Thoracic aorta (tissue), 2 donors: ENCODE results near the gene ZNF157. TPM values are rescaled to one million over a fixed set of nuclear protein-coding genes. Genes with fewer than 3 reads are reported as not detected.
"Not testable (repeated sequence)": the region's sequence is repeated elsewhere in the genome, so short reads cannot be mapped to it uniquely, and the experiment has no call there.

ENCODE experiments used
- ATAC-seq: fragments of 150-250 bp; one replicate; pipeline ENCODE4 v1.8.0; 2017; ENCODE audit warnings: low read depth; ENCODE audit not compliant: insufficient number of reproducible peaks, low FRiP score
- DNase-seq: peaks from one replicate; pipeline ENCODE4 v3.0.0-alpha.2; 2020; ENCODE audit warnings: low spot score
- H3K27ac ChIP-seq, 2 donors: fragments of 200-600 bp; sonication (generic); 1 replicate in 1 of 2; 2 replicates in 1 of 2; pipeline ENCODE4 v1.5.1; 2016; ENCODE audit warnings: mild to moderate bottlenecking in 2 of 2, moderate library complexity in 2 of 2
- H3K27me3 ChIP-seq: fragments of 200-600 bp; sonication (generic); replicated peaks from 2 replicates; pipeline ENCODE4 v1.6.0; 2016; ENCODE audit warnings: mild to moderate bottlenecking; ENCODE audit not compliant: insufficient read depth
- H3K36me3 ChIP-seq: fragments of 200-600 bp; sonication (generic); one replicate; pipeline ENCODE4 v1.5.1; 2016
- H3K4me1 ChIP-seq, 2 donors: fragments of 200-600 bp; sonication (generic); 1 replicate in 1 of 2; 2 replicates in 1 of 2; pipeline versions ENCODE4 v1.5.1 to v1.6.0; 2016; ENCODE audit warnings: low read depth in 2 of 2, mild to moderate bottlenecking in 1 of 2; ENCODE audit not compliant: control insufficient read depth in 1 of 2
- H3K4me3 ChIP-seq: fragments of 200-600 bp; sonication (generic); 2 replicates; pipeline ENCODE4 v1.5.1; 2016; ENCODE audit warnings: mild to moderate bottlenecking
- H3K9me3 ChIP-seq: fragments of 200-600 bp; sonication (generic); 2 replicates; pipeline ENCODE4 v1.5.1; 2016
- CTCF ChIP-seq: fragments of 200-600 bp; sonication (generic); IDR thresholded peaks from one replicate; pipeline ENCODE4 v1.5.1; 2019; ENCODE audit warnings: antibody characterized with exemption
- total RNA-seq, 2 donors: library from RNA; depleted of rRNA; stranded (reverse); fragments of >200 nt; gene quantifications; one replicate each; pipeline versions ENCODE4 v1.1.0 to v1.2.3, GENCODE V29; 2016

ZNF157 gene
- total RNA-seq, 2 donors from 2014 or later = not detected

DNA sequence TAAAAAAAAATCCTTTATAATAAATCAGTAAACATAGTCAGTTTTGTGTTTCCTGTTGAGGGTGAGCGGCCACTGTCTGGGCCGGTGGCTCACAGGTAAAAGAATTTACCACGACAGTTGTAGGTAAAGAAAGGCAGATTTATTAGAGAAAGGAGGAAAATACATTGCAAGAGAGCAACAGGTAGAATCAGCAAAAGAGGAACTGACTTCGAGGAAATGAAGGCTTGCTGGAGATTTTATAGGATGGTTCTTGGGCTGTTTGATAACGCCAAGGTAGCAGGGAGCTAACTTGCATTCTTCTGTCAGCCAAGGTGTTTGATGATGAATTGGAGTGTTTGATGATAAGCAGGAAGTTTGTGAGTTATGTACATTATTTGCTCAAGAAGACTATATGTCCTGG, 2.8 kb downstream of the ZNF157 start:
- H3K4me3 ChIP-seq = no peak overlapping the region
- H3K9me3 ChIP-seq = no peaks in the 10 kb centered on the region
- TF ChIP-seq CTCF = no peak
- ATAC-seq = no peak
- no peak overlapping the region for H3K27ac ChIP-seq
- no peaks in the 10 kb centered on the region for H3K36me3 ChIP-seq
- H3K4me1 ChIP-seq = no peaks in the 10 kb centered on the region
- DNase-seq = no peak
- no peaks in the 10 kb centered on the region for H3K27me3 ChIP-seq

DNA sequence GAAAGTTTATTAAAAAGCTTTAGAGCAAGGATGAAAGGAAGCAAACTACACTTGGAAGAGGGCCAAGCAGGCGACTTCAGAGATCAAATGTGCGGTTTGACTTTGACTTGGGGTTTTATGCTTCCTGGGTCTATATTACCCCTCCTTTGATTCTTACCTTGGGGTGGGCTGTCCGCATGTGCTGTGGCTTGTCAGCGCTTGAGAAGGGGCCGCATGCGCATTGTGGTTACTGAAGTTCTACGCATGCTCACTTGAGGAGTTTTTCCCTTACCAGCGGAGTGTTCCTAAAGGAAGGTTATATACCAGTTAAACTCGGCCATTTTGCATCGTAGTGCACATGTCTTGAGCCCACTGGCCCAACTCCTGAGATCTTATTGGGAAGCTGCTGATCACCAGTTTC, 9.9 kb downstream of the ZNF157 start:
- DNase-seq (no peak), ATAC-seq (no peak)
- Histone ChIP-seq H3K4me1 (no peaks in the 10 kb centered on the region), H3K36me3 (no peaks in the 10 kb centered on the region), H3K27me3 (no peaks in the 10 kb centered on the region), H3K27ac (no peak overlapping the region), H3K4me3 (no peak overlapping the region), H3K9me3 (no peaks in the 10 kb centered on the region)
- no peak for TF ChIP-seq CTCF

- H3K9me3 ChIP-seq, H3K36me3 ChIP-seq, H3K27ac ChIP-seq, DNase-seq, H3K4me1 ChIP-seq, H3K4me3 ChIP-seq, ATAC-seq, H3K27me3 ChIP-seq: not testable (repeated sequence)
These were observed 10.5 kb downstream of the ZNF157 start for GRCh38 chrX:47380837-47381236.

DNA sequence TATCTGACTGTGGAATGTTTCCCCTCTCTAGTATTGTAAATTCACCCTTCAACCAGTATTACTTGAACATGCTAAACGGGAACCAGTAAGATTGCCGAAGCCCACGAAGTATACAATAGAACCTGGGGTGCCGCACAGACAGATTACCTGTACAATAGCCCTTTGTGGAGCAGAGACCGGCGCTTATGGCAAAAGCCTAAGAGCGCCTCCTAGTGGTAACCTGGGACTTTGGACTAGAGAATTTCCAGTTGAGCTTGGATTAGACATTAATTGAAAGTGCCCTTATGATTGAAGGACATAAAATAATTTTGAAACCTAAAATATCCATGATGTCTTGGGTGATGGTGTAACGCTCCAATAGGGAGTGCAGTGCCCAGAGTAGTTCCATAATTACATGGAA, 14.1 kb downstream of the ZNF157 start:
- Histone ChIP-seq H3K4me3 (no peak overlapping the region), H3K9me3 (no peaks in the 10 kb centered on the region), H3K36me3 (no peaks in the 10 kb centered on the region), H3K4me1 (no peaks in the 10 kb centered on the region), H3K27me3 (no peaks in the 10 kb centered on the region), H3K27ac (no peak overlapping the region)
- ATAC-seq (no peak), DNase-seq (peak; percentile 2)
- peak; percentile 55 for TF ChIP-seq CTCF

DNA sequence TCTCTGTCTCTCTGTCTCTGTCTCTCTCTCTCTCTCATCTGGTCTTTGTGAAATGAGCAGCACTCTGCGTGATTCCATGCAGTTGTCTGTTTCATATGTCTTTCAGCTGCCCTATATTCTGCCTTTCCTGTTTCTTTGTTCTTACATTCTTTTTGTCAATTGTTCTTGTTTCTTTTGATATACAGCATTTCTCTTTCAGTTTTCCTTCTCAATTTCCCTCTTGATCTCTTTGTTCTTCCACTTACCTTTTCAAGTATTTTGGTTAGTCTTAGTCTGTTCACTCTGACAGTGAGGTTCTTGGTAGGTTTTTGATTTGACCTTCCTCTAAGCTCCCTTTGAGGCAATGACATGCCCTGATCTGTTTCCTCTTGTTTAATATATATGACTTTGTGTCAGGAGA, 20.4 kb downstream of the ZNF157 start:
- TF ChIP-seq CTCF = no peak
- Histone ChIP-seq H3K4me1 (no peaks in the 10 kb centered on the region), H3K27ac (no peak overlapping the region), H3K36me3 (no peaks in the 10 kb centered on the region), H3K4me3 (no peak overlapping the region), H3K27me3 (no peaks in the 10 kb centered on the region), H3K9me3 (no peaks in the 10 kb centered on the region)
- DNase-seq (no peak), ATAC-seq (no peak)

DNA sequence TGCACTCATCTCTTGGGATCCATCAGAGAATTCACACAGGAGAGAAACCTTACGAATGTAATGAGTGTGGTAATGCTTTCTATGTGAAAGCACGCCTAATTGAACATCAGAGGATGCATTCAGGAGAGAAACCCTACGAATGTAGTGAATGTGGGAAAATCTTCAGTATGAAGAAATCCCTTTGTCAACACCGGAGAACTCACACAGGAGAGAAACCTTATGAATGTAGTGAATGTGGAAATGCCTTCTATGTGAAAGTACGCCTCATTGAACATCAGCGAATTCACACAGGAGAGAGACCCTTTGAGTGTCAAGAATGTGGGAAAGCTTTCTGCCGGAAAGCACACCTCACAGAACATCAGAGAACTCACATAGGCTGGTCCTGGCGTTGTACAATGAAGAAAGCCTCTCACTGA, 42.8 kb downstream of the ZNF157 start:
- peaks cover 3% of the 10 kb centered on the region for H3K9me3 ChIP-seq
- no peaks in the 10 kb centered on the region for H3K27me3 ChIP-seq
- no peak for TF ChIP-seq CTCF
- no peak overlapping the region for H3K27ac ChIP-seq
- no peak overlapping the region for H3K4me3 ChIP-seq
- H3K36me3 ChIP-seq = no peaks in the 10 kb centered on the region
- DNase-seq (no peak), ATAC-seq (no peak)
- H3K4me1 ChIP-seq = no peaks in the 10 kb centered on the region
